ENCODE results near the gene TIAM1.

DNA sequence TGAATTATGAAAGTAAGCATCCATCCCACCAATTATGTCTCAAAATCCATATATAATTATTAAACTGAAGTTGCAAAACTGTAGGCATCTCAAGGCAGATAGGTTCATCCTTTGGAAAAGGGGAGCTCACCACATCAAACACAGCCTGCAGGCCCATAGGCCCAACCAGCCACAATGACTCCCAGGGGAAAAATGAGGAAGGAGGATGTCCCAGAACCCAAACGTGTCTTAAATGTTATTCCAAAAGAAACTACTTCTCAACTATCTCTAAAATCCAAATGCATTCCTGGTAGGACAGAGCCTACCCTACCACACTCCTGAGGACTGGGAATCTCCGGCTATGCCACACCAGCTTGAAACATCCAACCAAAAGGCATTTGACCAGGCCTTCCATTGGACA is 12.8 kb downstream of the TIAM1 start:
- TF ChIP-seq, protein P1, sequence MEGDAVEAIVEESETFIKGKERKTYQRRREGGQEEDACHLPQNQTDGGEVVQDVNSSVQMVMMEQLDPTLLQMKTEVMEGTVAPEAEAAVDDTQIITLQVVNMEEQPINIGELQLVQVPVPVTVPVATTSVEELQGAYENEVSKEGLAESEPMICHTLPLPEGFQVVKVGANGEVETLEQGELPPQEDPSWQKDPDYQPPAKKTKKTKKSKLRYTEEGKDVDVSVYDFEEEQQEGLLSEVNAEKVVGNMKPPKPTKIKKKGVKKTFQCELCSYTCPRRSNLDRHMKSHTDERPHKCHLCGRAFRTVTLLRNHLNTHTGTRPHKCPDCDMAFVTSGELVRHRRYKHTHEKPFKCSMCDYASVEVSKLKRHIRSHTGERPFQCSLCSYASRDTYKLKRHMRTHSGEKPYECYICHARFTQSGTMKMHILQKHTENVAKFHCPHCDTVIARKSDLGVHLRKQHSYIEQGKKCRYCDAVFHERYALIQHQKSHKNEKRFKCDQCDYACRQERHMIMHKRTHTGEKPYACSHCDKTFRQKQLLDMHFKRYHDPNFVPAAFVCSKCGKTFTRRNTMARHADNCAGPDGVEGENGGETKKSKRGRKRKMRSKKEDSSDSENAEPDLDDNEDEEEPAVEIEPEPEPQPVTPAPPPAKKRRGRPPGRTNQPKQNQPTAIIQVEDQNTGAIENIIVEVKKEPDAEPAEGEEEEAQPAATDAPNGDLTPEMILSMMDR (IDR thresholded peaks at IDR 0.05; ENCODE audit: low read depth, low read length, poor library complexity, severe bottlenecking): no peak
- no peak for TF ChIP-seq EZH2phosphoT487 (IDR thresholded peaks at IDR 0.05; ENCODE audit: borderline replicate concordance, low read length)

All from DOHH2 (cell line).